SH-SY5Y (cell line): ENCODE data around the gene KCTD10.

Source experiments
- GATA2 ChIP-seq: IDR thresholded peaks from 2 replicates; pipeline ENCODE4 v1.6.1; 2011; ENCODE audit warnings: mild to moderate bottlenecking, low read depth, low read length
- GATA3 ChIP-seq: IDR thresholded peaks from 2 replicates; pipeline ENCODE4 v1.6.1; 2011; ENCODE audit warnings: low read depth, mild to moderate bottlenecking, low read length, moderate library complexity

Gene KCTD10

GRCh38 chr12:109487181-109488050, 10.3 kb upstream of the KCTD10 start:
- TF ChIP-seq GATA3, result no peak
- TF ChIP-seq GATA2, result no peak

GRCh38 chr12:109485201-109485600, 8.1 kb upstream of the KCTD10 start:
- TF ChIP-seq GATA2, result no peak
- TF ChIP-seq GATA3, result no peak

DNA sequence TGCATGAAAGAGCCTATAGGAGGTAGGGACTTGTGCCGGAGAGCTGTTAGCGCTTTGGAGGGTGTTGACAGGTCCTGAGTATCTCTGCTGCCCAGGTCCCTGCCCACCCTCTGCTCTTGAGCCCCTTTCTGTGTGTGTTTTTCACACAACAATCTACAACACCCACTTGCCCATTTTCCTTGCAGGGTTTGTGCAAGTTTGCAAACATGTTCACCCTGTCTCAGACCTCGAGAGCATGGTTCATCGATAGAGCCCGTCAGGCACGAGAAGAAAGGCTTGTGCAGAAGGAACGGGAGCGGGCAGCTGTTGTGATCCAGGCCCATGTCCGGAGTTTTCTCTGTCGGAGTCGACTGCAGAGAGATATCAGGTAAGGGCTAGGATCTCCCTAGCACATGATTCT, 6.2 kb upstream of the KCTD10 start:
- TF ChIP-seq GATA2 (no peak), GATA3 (no peak)

- TF ChIP-seq GATA3 (no peak), GATA2 (no peak)
Observed at GRCh38 chr12:109482894-109483293, 5.8 kb upstream of the KCTD10 start.

DNA sequence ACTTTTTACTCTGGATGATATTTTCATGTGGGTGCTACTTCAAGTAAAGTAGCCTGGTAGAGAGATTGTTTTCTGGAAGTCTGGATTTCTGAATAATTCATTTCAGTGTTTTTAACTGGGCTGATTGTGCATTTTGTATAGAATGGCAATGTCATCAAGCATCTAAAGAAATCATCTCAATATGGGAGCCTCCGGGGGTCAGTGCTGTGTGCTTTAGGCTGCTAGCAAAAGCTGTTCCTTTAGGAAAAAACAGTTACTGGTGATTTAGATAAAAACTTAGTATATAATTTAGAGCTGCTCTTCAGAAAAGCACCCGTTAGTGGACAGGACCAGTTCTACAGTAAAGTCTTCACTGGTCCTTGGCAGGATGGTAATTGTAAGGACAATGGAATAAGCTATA, 5.4 kb upstream of the KCTD10 start:
- TF ChIP-seq GATA3 (no peak), GATA2 (no peak)

- TF ChIP-seq GATA2, result no peak
- no peak for TF ChIP-seq GATA3
Observed at GRCh38 chr12:109481863-109482262, 4.8 kb upstream of the KCTD10 start.

DNA sequence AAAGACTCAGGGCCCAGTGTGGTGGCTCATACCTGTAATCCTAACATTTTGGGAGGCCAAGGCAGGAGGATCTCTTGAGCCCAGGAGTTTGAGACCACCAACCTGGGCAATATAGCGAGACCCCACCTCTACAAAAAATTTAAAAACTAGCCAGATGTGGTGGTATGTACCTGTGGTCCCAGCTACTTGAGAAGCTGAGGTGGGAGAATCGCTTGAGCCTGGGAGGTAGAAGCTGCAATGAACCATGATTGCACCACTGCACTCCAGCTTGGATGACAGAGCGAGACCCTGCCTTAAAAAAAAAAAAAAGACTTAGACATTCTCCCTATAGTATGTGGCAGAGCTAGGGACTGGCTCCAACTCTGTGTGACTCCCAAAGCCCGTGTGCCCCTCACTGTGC, 3.3 kb upstream of the KCTD10 start:
- no peak for TF ChIP-seq GATA3
- TF ChIP-seq GATA2, result no peak

- TF ChIP-seq GATA3 (no peak), GATA2 (no peak)
Observed at GRCh38 chr12:109479761-109480160, 2.7 kb upstream of the KCTD10 start.

GRCh38 chr12:109477963-109478315, 839 bp upstream of the KCTD10 start:
- no peak for TF ChIP-seq GATA2
- no peak for TF ChIP-seq GATA3

DNA sequence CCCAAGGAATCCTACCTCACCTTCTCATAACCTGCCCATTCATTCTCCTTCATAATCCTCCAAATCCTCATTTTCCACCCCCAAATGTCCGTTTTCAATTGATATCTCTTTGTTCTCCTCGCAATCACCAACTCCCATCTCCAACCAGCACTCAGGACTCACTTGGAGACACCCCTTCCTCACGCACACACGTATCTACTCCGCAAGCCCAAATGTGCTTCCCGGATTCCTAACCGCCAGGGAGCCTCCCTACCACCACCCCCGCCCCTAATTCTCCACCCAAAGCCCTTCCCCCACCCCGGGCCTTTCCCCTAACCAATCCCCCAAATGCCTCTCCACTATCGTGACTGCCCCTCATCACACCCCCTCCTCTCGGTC, 304 bp downstream of the KCTD10 start:
- TF ChIP-seq GATA2, result no peak
- no peak for TF ChIP-seq GATA3

DNA sequence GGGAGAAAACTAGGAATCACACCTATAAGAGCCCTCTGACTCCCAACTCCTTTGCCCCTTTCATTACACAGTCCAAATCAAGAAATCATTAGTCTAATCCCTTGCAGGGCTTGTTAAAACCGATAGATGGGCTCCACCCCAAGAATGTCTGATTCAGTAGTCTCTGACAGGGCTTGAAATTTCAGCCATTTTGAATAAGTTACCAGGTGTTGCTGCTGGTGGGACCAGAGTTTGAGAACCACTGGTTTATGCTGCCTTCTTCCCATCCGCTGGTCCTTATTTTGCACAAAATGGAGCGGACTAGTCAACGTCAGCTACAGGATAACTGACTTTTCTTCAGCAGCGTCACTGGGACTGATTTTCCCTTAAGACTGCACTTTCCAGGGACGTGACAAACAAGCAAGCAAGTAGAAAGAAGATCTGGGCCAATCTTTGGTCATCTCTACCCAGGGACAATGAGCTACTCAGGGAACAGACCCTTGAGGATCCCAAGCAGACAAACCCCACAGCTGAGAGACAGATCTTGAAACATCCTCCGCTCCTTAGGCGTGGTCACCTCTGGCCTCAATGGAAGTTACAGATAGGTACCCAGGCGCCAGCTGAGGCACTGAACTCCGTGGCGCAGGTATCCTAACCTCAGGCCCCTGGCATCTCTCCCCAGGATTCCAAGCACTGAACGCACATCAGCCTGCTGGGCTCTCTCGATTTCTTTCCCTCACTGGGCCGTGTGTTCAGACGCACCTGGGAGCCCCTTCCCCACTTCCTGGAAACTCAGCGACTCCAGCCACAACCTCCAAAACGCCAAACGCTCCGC, 900 bp downstream of the KCTD10 start:
- TF ChIP-seq GATA2 (no peak), GATA3 (no peak)

DNA sequence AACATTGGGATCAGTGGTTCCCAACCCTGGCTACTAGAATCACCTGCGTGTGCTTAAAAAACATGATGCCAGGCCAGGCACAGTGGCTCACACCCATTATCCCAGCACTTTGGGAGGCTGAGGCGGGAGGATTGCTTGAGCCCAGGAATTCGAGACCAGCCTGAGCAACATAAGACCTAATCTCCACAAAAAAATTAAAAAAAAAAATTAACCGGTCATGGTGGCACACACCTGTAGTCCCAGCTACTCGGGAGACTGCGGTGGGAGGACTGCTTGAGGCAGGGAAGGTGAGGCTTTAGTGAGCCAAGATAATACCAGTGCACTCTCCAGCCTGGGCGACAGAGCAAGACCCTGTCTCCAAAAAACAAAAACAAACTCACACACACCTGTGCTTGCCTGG, 2.0 kb downstream of the KCTD10 start:
- TF ChIP-seq GATA2 (no peak), GATA3 (no peak)

- TF ChIP-seq GATA3 (no peak), GATA2 (no peak)
Observed at GRCh38 chr12:109473006-109473405, 4.1 kb downstream of the KCTD10 start.

DNA sequence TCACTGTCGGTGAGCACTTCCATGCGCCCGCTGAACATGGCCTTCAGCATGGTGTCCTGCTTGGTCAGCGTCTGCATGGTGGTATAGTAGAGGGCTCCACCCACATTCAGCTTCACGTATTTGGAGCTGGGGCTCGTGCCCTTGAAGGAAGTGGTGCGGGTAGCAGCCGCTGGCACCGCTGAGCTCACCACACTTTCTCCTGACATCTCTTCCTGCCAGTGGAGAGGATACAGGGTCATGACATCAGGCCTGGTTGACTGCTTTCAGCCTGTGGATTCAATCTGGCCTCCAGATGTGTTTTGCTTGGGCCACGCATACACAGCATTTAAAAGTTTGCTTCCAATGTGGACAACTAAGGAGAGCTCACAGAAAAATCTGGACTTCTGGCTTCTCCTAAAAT, 7.6 kb downstream of the KCTD10 start:
- TF ChIP-seq GATA3 (no peak), GATA2 (no peak)
